ENCODE measurements around the gene GRAMD4. TPM values are rescaled to one million over a fixed set of nuclear protein-coding genes. Genes with fewer than 3 reads are reported as not detected.

Gene GRAMD4, protein sequence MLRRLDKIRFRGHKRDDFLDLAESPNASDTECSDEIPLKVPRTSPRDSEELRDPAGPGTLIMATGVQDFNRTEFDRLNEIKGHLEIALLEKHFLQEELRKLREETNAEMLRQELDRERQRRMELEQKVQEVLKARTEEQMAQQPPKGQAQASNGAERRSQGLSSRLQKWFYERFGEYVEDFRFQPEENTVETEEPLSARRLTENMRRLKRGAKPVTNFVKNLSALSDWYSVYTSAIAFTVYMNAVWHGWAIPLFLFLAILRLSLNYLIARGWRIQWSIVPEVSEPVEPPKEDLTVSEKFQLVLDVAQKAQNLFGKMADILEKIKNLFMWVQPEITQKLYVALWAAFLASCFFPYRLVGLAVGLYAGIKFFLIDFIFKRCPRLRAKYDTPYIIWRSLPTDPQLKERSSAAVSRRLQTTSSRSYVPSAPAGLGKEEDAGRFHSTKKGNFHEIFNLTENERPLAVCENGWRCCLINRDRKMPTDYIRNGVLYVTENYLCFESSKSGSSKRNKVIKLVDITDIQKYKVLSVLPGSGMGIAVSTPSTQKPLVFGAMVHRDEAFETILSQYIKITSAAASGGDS
- total RNA-seq = 8.4 and 13.6 TPM in 2 replicates

DNA sequence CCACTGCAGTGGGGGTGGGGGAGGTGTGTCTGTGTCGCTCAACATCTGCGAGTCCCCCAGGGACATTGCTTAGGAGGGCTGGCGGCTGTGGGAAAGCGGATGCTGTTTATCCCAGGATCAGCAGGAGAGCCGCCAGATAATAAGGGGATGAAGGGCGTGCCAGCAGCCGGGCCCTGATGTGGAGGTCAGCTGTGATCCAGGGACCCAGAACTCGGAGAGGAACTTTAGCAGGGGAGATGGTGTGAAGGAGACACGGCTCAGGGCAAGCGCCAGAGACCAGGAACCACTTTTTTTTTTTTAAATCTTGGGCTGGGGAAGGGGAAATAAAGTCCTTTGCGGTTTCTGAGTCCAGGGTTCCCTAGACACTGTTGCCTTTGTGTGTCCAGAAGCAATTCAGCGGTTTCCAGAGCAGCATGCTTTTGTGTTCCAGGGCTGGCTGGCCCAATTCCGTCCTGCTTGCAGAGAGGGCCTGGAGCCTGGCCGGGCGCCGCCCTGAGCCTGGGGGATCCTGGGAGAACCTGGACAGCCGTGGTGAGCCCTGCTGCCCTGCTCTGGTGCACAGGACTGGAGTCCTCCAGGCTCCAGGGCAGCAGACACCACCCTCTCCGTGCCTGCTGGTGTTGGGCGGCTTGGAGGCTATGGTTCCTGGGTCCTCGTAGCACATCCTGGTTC lies at the start of gene GRAMD4:
Gene GRAMD4 (plus strand): TSS at position 557 of the 672 bp plus-strand sequence. CDS start 6,414 bp downstream, outside the sequence.

Other genes with a start within 250 kb of the GRAMD4 start
- gene CELSR1, start 82.8 kb upstream of the GRAMD4 start, total RNA-seq = under 0.01 and 0.43 TPM in 2 replicates
- 19.7 and 63.9 TPM in 2 replicates for gene CERK, start 117.9 kb downstream of the GRAMD4 start, total RNA-seq
- 18.6 and 21.3 TPM in 2 replicates for gene TBC1D22A, start 142.3 kb downstream of the GRAMD4 start, total RNA-seq